OCI-LY7 (cell line): ENCODE data around the gene GLIPR1L2. TPM values are rescaled to one million over a fixed set of nuclear protein-coding genes. Genes with fewer than 3 reads are reported as not detected.
"Not testable (repeated sequence)": the region's sequence is repeated elsewhere in the genome, so short reads cannot be mapped to it uniquely, and the experiment has no call there.

Source experiments
- BruUV-seq: library from RNA; stranded (reverse); fragments of 400-500 nt; replicated peaks from 2 replicates; lab custom pipeline; 2021; lab: Mats Ljungman, UMichigan
- CTCF ChIA-PET: fragments of 300-600 bp; sonication (Branson Sonifier 250); formaldehyde crosslinking; loops from one replicate; lab custom pipeline; 2022; ENCODE audit warnings: antibody characterized with exemption; ENCODE audit not compliant: unreplicated experiment; lab: Charles Lee
- POLR2A ChIA-PET: fragments of 300-600 bp; sonication (Branson Sonifier 250); formaldehyde crosslinking; loops from one replicate; lab custom pipeline; 2022; ENCODE audit warnings: antibody characterized with exemption; lab: Charles Lee
- DNase-seq: peaks from one replicate; pipeline ENCODE4 v3.0.0-alpha.2; 2015; ENCODE audit warnings: low spot score
- H2AFZ ChIP-seq: fragments of 200-600 bp; sonication (generic), shearing (Covaris generic); 2 replicates; pipeline ENCODE4 v1.6.1; 2014; ENCODE audit warnings: mild to moderate bottlenecking, antibody characterized with exemption, low read length, moderate library complexity
- H3K27ac ChIP-seq: fragments of 200-600 bp; sonication (generic); 2 replicates; pipeline ENCODE4 v1.5.1; 2014; ENCODE audit warnings: mixed run types, low read depth, mild to moderate bottlenecking, moderate library complexity, low read length, inconsistent platforms; ENCODE audit not compliant: poor library complexity, severe bottlenecking
- H3K36me3 ChIP-seq: fragments of 200-600 bp; sonication (generic); 2 replicates; pipeline ENCODE4 v1.6.1; 2014; ENCODE audit warnings: mild to moderate bottlenecking, antibody characterized with exemption, low read length, moderate library complexity, mixed read lengths; ENCODE audit not compliant: insufficient read depth
- H3K4me1 ChIP-seq: fragments of 200-600 bp; sonication (generic); 2 replicates; pipeline ENCODE4 v1.5.1; 2014; ENCODE audit warnings: mild to moderate bottlenecking, low read length; ENCODE audit not compliant: insufficient read depth, poor library complexity, severe bottlenecking
- H3K4me2 ChIP-seq: fragments of 200-600 bp; sonication (generic); 2 replicates; pipeline ENCODE4 v1.6.1; 2014; ENCODE audit warnings: mild to moderate bottlenecking, low read length
- H3K4me3 ChIP-seq: fragments of 200-600 bp; sonication (generic); 2 replicates; pipeline ENCODE4 v1.5.1; 2014; ENCODE audit warnings: mild to moderate bottlenecking, low read depth, low read length; ENCODE audit not compliant: poor library complexity, severe bottlenecking
- H3K79me2 ChIP-seq: fragments of 200-600 bp; sonication (generic); 2 replicates; pipeline ENCODE4 v1.6.1; 2016; ENCODE audit warnings: low read depth, mild to moderate bottlenecking, low read length, moderate library complexity, mixed read lengths; ENCODE audit not compliant: insufficient read depth
- H3K9me2 ChIP-seq: fragments of 200-600 bp; sonication (generic); 2 replicates; pipeline ENCODE4 v1.6.1; 2016; ENCODE audit warnings: mild to moderate bottlenecking, low read length, mixed read lengths; ENCODE audit not compliant: insufficient read depth
- H3K9me3 ChIP-seq: fragments of 200-600 bp; sonication (generic); 2 replicates; pipeline ENCODE4 v1.6.1; 2014; ENCODE audit warnings: mild to moderate bottlenecking, mixed run types, low read length, mixed read lengths
- H4K20me1 ChIP-seq: fragments of 200-600 bp; sonication (generic); 2 replicates; pipeline ENCODE4 v1.6.1; 2014; ENCODE audit warnings: mild to moderate bottlenecking, antibody characterized with exemption, low read length, moderate library complexity, mixed read lengths; ENCODE audit not compliant: insufficient read depth
- EZH2phosphoT487 ChIP-seq: fragments of 200-600 bp; sonication (generic); IDR thresholded peaks from 2 replicates; pipeline ENCODE4 v1.6.1; 2018; ENCODE audit warnings: low read depth, borderline replicate concordance, mild to moderate bottlenecking, mixed run types, antibody characterized with exemption, low read length, moderate library complexity, mixed read lengths
- intact Hi-C: fragments of 100-400 bp; cut with micrococcal nuclease; formaldehyde crosslinking; loops from one replicate; pipeline ENCODE4 v1.10.0; 2022; ENCODE audit not compliant: unreplicated experiment
- total RNA-seq, 2 experiments: library from RNA; depleted of rRNA in 1 of 2; stranded (reverse); fragments of >200 nt in 1 of 2; shearing (Covaris generic) in 1 of 2; gene quantifications; 2 replicates each; pipeline ENCODE4 v1.2.3, GENCODE V29; 2014 to 2022
- TF ChIP-seq, protein P1 (sequence below): fragments of 200-600 bp; sonication (generic); conservative IDR thresholded peaks from 2 replicates; pipeline ENCODE4 v1.5.1; 2014; ENCODE audit warnings: mild to moderate bottlenecking, antibody characterized with exemption, low read length, moderate library complexity, mixed read lengths

Gene GLIPR1L2
- total RNA-seq, 2 experiments from 2014 or later: not detected

DNA sequence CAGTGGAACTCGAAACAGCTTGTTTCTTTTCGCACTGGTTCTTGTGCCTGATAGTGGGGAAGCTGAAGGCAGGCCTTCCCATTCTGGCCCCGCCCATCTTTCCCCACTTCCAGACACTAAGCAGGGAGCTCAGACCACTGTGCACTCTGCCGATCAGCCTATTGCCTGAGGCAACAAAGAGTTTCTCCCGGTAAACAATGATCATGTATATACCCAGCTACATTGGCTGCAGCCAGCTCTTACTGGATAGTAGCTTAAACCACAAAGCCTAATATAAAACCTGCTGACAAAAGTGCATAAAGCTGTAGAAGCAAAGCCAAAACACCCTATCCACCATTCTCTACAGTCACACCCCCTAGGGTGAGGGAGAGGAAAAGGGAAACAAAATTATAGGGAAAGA is 65.0 kb downstream of the GLIPR1L2 start:
- Histone ChIP-seq H3K9me3 (peaks cover 4% of the 10 kb centered on the region; the same call in 1 of the 2 replicates), H4K20me1 (no peaks in the 10 kb centered on the region), H3K9me2 (no peaks in the 10 kb centered on the region), H3K27ac (no peak overlapping the region), H3K4me3 (no peak overlapping the region), H3K4me1 (no peaks in the 10 kb centered on the region), H3K36me3 (no peaks in the 10 kb centered on the region), H3K4me2 (no peak overlapping the region), H3K79me2 (no peaks in the 10 kb centered on the region), H2AFZ (no peak overlapping the region)
- TF ChIP-seq, protein P1, sequence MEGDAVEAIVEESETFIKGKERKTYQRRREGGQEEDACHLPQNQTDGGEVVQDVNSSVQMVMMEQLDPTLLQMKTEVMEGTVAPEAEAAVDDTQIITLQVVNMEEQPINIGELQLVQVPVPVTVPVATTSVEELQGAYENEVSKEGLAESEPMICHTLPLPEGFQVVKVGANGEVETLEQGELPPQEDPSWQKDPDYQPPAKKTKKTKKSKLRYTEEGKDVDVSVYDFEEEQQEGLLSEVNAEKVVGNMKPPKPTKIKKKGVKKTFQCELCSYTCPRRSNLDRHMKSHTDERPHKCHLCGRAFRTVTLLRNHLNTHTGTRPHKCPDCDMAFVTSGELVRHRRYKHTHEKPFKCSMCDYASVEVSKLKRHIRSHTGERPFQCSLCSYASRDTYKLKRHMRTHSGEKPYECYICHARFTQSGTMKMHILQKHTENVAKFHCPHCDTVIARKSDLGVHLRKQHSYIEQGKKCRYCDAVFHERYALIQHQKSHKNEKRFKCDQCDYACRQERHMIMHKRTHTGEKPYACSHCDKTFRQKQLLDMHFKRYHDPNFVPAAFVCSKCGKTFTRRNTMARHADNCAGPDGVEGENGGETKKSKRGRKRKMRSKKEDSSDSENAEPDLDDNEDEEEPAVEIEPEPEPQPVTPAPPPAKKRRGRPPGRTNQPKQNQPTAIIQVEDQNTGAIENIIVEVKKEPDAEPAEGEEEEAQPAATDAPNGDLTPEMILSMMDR: no peak
- TF ChIP-seq EZH2phosphoT487: no peak
- BruUV-seq: no TSS peak
- POLR2A ChIA-PET: interaction anchor here (1.0 to 1.1 kb wide), 2 partner anchors 8 to 297 kb away, joined by 4 to 5 read pairs; no protein-coding TSS in a partner anchor
- no peak for DNase-seq
- intact Hi-C loops: no loop called here
- CTCF ChIA-PET: no interaction called here

DNA sequence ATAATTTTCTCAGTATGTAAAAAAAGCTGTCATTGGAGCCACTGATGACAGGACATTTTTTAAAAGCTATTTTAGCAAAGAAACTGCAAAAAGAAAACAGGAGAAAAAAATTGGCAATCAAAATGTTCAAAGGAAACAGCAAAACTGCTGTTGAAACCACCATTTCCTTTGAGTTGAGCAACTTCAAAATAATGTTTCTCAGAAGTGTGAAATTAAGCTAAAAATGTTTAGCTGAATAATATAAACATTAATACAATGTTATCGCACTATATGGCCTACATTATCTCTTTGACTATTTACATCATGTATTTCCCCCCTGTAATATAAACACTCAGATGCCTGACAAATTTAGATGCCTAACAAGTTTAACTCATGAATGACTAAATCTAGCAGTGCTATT is 66.3 kb downstream of the GLIPR1L2 start:
- H3K4me3 ChIP-seq: no peak overlapping the region
- no peaks in the 10 kb centered on the region for H3K4me1 ChIP-seq
- ChIA-PET CTCF (no interaction called here), POLR2A (interaction anchor here (0.7 kb wide), 1 partner anchor 14 kb away, joined by 4 read pairs; no protein-coding TSS in a partner anchor)
- H3K9me3 ChIP-seq: peaks cover 4% of the 10 kb centered on the region; the same call in 1 of the 2 replicates
- H4K20me1 ChIP-seq: no peaks in the 10 kb centered on the region
- no peak for DNase-seq
- H3K4me2 ChIP-seq: no peak overlapping the region
- no peak overlapping the region for H2AFZ ChIP-seq
- H3K27ac ChIP-seq: no peak overlapping the region
- TF ChIP-seq, protein P1: no peak
- no peak for TF ChIP-seq EZH2phosphoT487
- H3K9me2 ChIP-seq: no peaks in the 10 kb centered on the region
- H3K79me2 ChIP-seq: no peaks in the 10 kb centered on the region
- intact Hi-C loops: no loop called here
- H3K36me3 ChIP-seq: no peaks in the 10 kb centered on the region
- BruUV-seq: no TSS peak

DNA sequence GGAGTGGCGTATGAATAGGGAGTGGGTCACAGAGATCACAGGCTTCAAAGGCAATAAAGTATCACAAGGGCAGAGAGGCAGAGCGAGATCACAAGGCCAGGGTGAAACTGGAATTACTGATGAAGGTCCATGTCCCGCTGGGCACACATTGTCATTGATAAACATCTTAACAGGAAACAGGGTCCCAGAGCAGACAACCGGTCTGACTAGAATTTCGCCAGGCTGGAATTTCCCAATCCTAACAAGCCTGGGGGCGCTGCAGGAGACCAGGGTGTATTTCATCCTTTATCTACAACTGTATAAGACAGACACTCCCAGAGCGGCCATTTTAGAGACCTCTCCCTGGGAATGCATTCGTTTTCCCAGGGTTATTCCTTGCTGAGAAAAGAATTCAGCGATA is 67.0 kb downstream of the GLIPR1L2 start:
- H3K79me2 ChIP-seq, DNase-seq, H3K4me1 ChIP-seq, H4K20me1 ChIP-seq, H3K9me3 ChIP-seq, H3K4me2 ChIP-seq, intact Hi-C loops, H2AFZ ChIP-seq, H3K27ac ChIP-seq, H3K4me3 ChIP-seq, BruUV-seq, H3K36me3 ChIP-seq, CTCF ChIA-PET, H3K9me2 ChIP-seq: not testable (repeated sequence)
- POLR2A ChIA-PET: interaction anchor here (0.7 kb wide), 1 partner anchor 14 kb away, joined by 4 read pairs; no protein-coding TSS in a partner anchor
